GM12878 (cell line): ENCODE results near the gene UBASH3B. TPM values are rescaled to one million over a fixed set of nuclear protein-coding genes. Genes with fewer than 3 reads are reported as not detected.

Experiments used
- ATAC-seq: fragments of 200-7000 bp; cut with Tn5 transposase; 3 replicates; pipeline ENCODE4 v1.9.1; 2020; ENCODE audit warnings: mild to moderate bottlenecking, moderate library complexity
- BruUV-seq: library from RNA; stranded (reverse); fragments of 400-500 nt; replicated peaks from 2 replicates; lab custom pipeline; 2021; lab: Mats Ljungman, UMichigan
- CTCF ChIA-PET: fragments of 300-600 bp; sonication (Branson Sonifier 250); formaldehyde crosslinking; extraction: SDS; loops from one replicate; lab custom pipeline; 2021; ENCODE audit warnings: inconsistent platforms; lab: Yijun Ruan, JAX
- POLR2A ChIA-PET: fragments of 350-600 bp; formaldehyde crosslinking; extraction: SDS; loops from one replicate; lab custom pipeline; 2021; ENCODE audit warnings: inconsistent platforms; lab: Charles Lee
- RAD21 ChIA-PET: fragments of 300-600 bp; sonication (Branson Sonifier 250); formaldehyde crosslinking; loops from one replicate; lab custom pipeline; 2023; ENCODE audit warnings: antibody characterized with exemption; ENCODE audit not compliant: unreplicated experiment; lab: Charles Lee
- SMC1A ChIA-PET: fragments of 300-600 bp; sonication (Branson Sonifier 250); formaldehyde crosslinking; loops from one replicate; lab custom pipeline; 2023; ENCODE audit not compliant: unreplicated experiment, uncharacterized antibody; lab: Charles Lee
- DNase-seq: peaks from one replicate; pipeline ENCODE4 v3.0.0-alpha.2; 2011; ENCODE audit warnings: low read depth, low spot score
- FAIRE-seq: peaks from 3 replicates; lab custom pipeline; 2011; peaks lifted over from hg19 to GRCh38; lab: Jason Lieb, UNC
- H2AFZ ChIP-seq: 2 replicates; pipeline ENCODE4 v1.6.0; 2011; ENCODE audit warnings: low read depth, low read length, control low read depth; ENCODE audit not compliant: control insufficient read depth
- H3K27ac ChIP-seq: 2 replicates; pipeline ENCODE4 v1.5.1; 2011; ENCODE audit warnings: control low read depth; ENCODE audit not compliant: control insufficient read depth, insufficient read depth
- H3K27me3 ChIP-seq, 2 experiments: replicated peaks in 1 of 2; 2 replicates each; pipeline versions ENCODE4 v1.6.0 to v1.6.1; 2011; ENCODE audit warnings: low read length in 1 of 2; ENCODE audit not compliant: control insufficient read depth in 2 of 2, insufficient read depth in 2 of 2
- H3K36me3 ChIP-seq, 2 experiments: 2 replicates each; pipeline ENCODE4 v1.5.1; 2011; ENCODE audit warnings: low read length in 1 of 2; ENCODE audit not compliant: control insufficient read depth in 2 of 2, insufficient read depth in 2 of 2
- H3K4me1 ChIP-seq: 2 replicates; pipeline ENCODE4 v1.6.1; 2011; ENCODE audit warnings: mild to moderate bottlenecking, low read length, moderate library complexity, mixed read lengths; ENCODE audit not compliant: control insufficient read depth, insufficient read depth
- H3K4me2 ChIP-seq: 2 replicates; pipeline ENCODE4 v1.6.0; 2011; ENCODE audit warnings: control low read depth; ENCODE audit not compliant: control insufficient read depth, insufficient read depth
- H3K4me3 ChIP-seq: fragments of 200-600 bp; sonication (generic); 2 replicates; pipeline ENCODE4 v1.5.1; 2016
- H3K79me2 ChIP-seq: 2 replicates; pipeline ENCODE4 v1.6.0; 2011; ENCODE audit warnings: low read length; ENCODE audit not compliant: control insufficient read depth, insufficient read depth
- H3K9ac ChIP-seq: 2 replicates; pipeline ENCODE4 v1.8.0; 2011; ENCODE audit warnings: low read length, control low read depth, mixed read lengths; ENCODE audit not compliant: control insufficient read depth, insufficient read depth
- H3K9me3 ChIP-seq: replicated peaks from 3 replicates; pipeline ENCODE4 v1.5.1; 2011; ENCODE audit warnings: mild to moderate bottlenecking, low read length; ENCODE audit not compliant: control insufficient read depth, insufficient read depth
- H4K20me1 ChIP-seq: 2 replicates; pipeline ENCODE4 v1.6.0; 2011; ENCODE audit not compliant: control insufficient read depth, insufficient read depth
- CBFB ChIP-seq: IDR thresholded peaks from 2 replicates; pipeline ENCODE4 v1.6.1; 2016; ENCODE audit warnings: antibody characterized with exemption, low read depth
- CEBPB ChIP-seq, 2 experiments: fragments of 150-350 bp in 1 of 2; IDR thresholded peaks; 2 replicates each; pipeline ENCODE4 v1.6.1; 2012 to 2014; ENCODE audit warnings: low read depth in 2 of 2, low read length in 2 of 2, borderline replicate concordance in 1 of 2, inconsistent platforms in 1 of 2
- CHD2 ChIP-seq: IDR thresholded peaks from 2 replicates; pipeline ENCODE4 v1.6.1; 2011; ENCODE audit warnings: low read depth, low read length, improper control_type of control experiment, borderline replicate concordance
- ELK1 ChIP-seq: IDR thresholded peaks from 2 replicates; pipeline ENCODE4 v1.6.1; 2012; ENCODE audit warnings: low read depth, low read length, improper control_type of control experiment
- HDAC6 ChIP-seq: fragments of 200-600 bp; sonication (generic); IDR thresholded peaks from one replicate; pipeline ENCODE4 v1.8.0; 2017; ENCODE audit warnings: antibody characterized with exemption; ENCODE audit not compliant: unreplicated experiment
- IKZF2 ChIP-seq, 2 experiments: fragments of 450-650 bp; IDR thresholded peaks; 2 replicates each; pipeline ENCODE4 v1.6.1; 2017; ENCODE audit warnings: mild to moderate bottlenecking in 2 of 2, moderate library complexity in 2 of 2
- IRF4 ChIP-seq: IDR thresholded peaks from 2 replicates; pipeline ENCODE4 v1.6.1; 2011; ENCODE audit warnings: low read depth, low read length
- RBBP5 ChIP-seq: fragments of 200-600 bp; sonication (generic); conservative IDR thresholded peaks from 2 replicates; pipeline ENCODE4 v1.6.1; 2016
- RFX5 ChIP-seq: IDR thresholded peaks from 2 replicates; pipeline ENCODE4 v1.6.1; 2011; ENCODE audit warnings: low read depth, low read length, improper control_type of control experiment
- SRF ChIP-seq, 2 experiments: IDR thresholded peaks; 2 replicates each; pipeline ENCODE4 v1.6.1; 2011; ENCODE audit warnings: low read depth in 2 of 2, low read length in 2 of 2, mild to moderate bottlenecking in 1 of 2, moderate library complexity in 1 of 2
- WRNIP1 ChIP-seq: IDR thresholded peaks from 2 replicates; pipeline ENCODE4 v1.6.1; 2011; ENCODE audit warnings: low read depth, low read length, improper control_type of control experiment, borderline replicate concordance
- WGBS: methylation state at CpG from one replicate; pipeline ENCODE4 v1.1.6; 2016; ENCODE audit warnings: low lambda C conversion rate; ENCODE audit not compliant: insufficient replicate concordance, insufficient coverage; ENCODE audit errors: missing lambda C conversion rate; 5-methylcytosine and 5-hydroxymethylcytosine counted together
- in situ Hi-C: fragments of 300-500 bp; cut with MboI; formaldehyde crosslinking; loops from 9 replicates; pipeline ENCODE4 v1.14.3; 2018; ENCODE audit warnings: mixed read lengths
- intact Hi-C: fragments of 100-400 bp; cut with micrococcal nuclease; formaldehyde crosslinking; loops from one replicate; pipeline ENCODE4 v1.14.2; 2022; ENCODE audit not compliant: unreplicated experiment
- polyA plus RNA-seq, 11 experiments: library from polyadenylated mRNA; depleted of rRNA in 4 of 11; unstranded in 6 of 11; stranded (reverse) in 5 of 11; fragments of >200 nt; fragmentation: Nextera tagmentation in 4 of 11; fragmentation: Illumina TruSeq in 1 of 11; extraction: Ambion mirVana in 4 of 11; extraction: Trizol in 1 of 11; gene quantifications; 1 replicate in 1 of 11; 2 replicates in 10 of 11; pipeline versions ENCODE4 v1.2.1 to v1.2.3, GENCODE V29; 2011 to 2016; ENCODE audit warnings: inconsistent platforms in 2 of 11, missing spikeins in 2 of 11, low read depth in 1 of 11
- total RNA-seq, 4 experiments: library from RNA; depleted of rRNA in 3 of 4; stranded (reverse); fragments of >200 nt in 3 of 4; fragmentation: Illumina TruSeq in 1 of 4; extraction: Trizol in 1 of 4; gene quantifications; 2 replicates each; pipeline versions ENCODE4 v1.2.1 to v1.2.3, GENCODE V29; 2013 to 2021
- TF ChIP-seq, protein P1 (sequence below): fragments of 450-650 bp; IDR thresholded peaks from 2 replicates; pipeline ENCODE4 v1.6.1; 2017; ENCODE audit warnings: antibody characterized with exemption, mild to moderate bottlenecking, moderate library complexity
- TF ChIP-seq, protein P2 (sequence below): fragments of 450-650 bp; IDR thresholded peaks from 2 replicates; pipeline ENCODE4 v1.6.1; 2018; ENCODE audit warnings: borderline replicate concordance, mild to moderate bottlenecking; ENCODE audit not compliant: partially characterized antibody

Gene UBASH3B
- total and polyA plus RNA-seq, 10 of the 15 experiments (the other 5 are each of a cell fraction or from before 2014, with no cell fraction given) = 0.18 to 3.3 (median 0.57) TPM

- TF ChIP-seq ELK1 (no peak), IRF4 (no peak), IKZF2 (IDR thresholded peaks at IDR 0.05) (no peak), RFX5 (no peak), RBBP5 (no peak), CBFB (no peak)
Measured at GRCh38 chr11:122678406-122678805, 22.9 kb downstream of the UBASH3B start (continued).

GRCh38 chr11:122679466-122679865, 23.9 kb downstream of the UBASH3B start:
- 0% methylated on average over 2 of the region's 2 CpGs for WGBS
- no peaks in the 10 kb centered on the region for H3K9me3 ChIP-seq
- ChIA-PET SMC1A (no interaction called here), POLR2A (no interaction called here), RAD21 (no interaction called here), CTCF (interaction anchor here (2.0 kb wide), 1 partner anchor 75 kb away, joined by 7 read pairs; no protein-coding TSS in a partner anchor)
- no peak for ATAC-seq
- H3K4me2 ChIP-seq = no peak overlapping the region
- no peak for DNase-seq
- in situ Hi-C loops = no loop called here
- no peaks in the 10 kb centered on the region for H3K36me3 ChIP-seq
- intact Hi-C loops = no loop called here
- no peak overlapping the region for H3K27ac ChIP-seq
- no peak overlapping the region for H2AFZ ChIP-seq
- H4K20me1 ChIP-seq = no peaks in the 10 kb centered on the region
- no peak for FAIRE-seq
- no TSS peak for BruUV-seq
- no peak overlapping the region for H3K9ac ChIP-seq
- no peak overlapping the region for H3K4me3 ChIP-seq
- peaks cover 0 to 3% of the 10 kb centered on the region in 2 experiments; a peak in 3 of 4 replicates for H3K27me3 ChIP-seq
- H3K79me2 ChIP-seq = no peaks in the 10 kb centered on the region
- no peaks in the 10 kb centered on the region for H3K4me1 ChIP-seq
- TF ChIP-seq CEBPB (IDR thresholded peaks at IDR 0.05; ENCODE audit: borderline replicate concordance in 1 of 2, low read depth in 2 of 2, low read length in 2 of 2) (no peak), SRF (IDR thresholded peaks at IDR 0.05; ENCODE audit: low read depth in 2 of 2, low read length in 2 of 2) (no peak), ELK1 (no peak), WRNIP1 (no peak), HDAC6 (no peak), IRF4 (no peak), CHD2 (no peak)
- TF ChIP-seq, protein P1, sequence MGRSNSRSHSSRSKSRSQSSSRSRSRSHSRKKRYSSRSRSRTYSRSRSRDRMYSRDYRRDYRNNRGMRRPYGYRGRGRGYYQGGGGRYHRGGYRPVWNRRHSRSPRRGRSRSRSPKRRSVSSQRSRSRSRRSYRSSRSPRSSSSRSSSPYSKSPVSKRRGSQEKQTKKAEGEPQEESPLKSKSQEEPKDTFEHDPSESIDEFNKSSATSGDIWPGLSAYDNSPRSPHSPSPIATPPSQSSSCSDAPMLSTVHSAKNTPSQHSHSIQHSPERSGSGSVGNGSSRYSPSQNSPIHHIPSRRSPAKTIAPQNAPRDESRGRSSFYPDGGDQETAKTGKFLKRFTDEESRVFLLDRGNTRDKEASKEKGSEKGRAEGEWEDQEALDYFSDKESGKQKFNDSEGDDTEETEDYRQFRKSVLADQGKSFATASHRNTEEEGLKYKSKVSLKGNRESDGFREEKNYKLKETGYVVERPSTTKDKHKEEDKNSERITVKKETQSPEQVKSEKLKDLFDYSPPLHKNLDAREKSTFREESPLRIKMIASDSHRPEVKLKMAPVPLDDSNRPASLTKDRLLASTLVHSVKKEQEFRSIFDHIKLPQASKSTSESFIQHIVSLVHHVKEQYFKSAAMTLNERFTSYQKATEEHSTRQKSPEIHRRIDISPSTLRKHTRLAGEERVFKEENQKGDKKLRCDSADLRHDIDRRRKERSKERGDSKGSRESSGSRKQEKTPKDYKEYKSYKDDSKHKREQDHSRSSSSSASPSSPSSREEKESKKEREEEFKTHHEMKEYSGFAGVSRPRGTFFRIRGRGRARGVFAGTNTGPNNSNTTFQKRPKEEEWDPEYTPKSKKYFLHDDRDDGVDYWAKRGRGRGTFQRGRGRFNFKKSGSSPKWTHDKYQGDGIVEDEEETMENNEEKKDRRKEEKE = no peak
- TF ChIP-seq, protein P2, sequence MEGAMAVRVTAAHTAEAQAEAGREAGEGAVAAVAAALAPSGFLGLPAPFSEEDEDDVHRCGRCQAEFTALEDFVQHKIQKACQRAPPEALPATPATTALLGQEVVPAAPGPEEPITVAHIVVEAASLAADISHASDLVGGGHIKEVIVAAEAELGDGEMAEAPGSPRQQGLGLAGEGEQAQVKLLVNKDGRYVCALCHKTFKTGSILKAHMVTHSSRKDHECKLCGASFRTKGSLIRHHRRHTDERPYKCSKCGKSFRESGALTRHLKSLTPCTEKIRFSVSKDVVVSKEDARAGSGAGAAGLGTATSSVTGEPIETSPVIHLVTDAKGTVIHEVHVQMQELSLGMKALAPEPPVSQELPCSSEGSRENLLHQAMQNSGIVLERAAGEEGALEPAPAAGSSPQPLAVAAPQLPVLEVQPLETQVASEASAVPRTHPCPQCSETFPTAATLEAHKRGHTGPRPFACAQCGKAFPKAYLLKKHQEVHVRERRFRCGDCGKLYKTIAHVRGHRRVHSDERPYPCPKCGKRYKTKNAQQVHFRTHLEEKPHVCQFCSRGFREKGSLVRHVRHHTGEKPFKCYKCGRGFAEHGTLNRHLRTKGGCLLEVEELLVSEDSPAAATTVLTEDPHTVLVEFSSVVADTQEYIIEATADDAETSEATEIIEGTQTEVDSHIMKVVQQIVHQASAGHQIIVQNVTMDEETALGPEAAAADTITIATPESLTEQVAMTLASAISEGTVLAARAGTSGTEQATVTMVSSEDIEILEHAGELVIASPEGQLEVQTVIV = no peak
